HCT116 (cell line): ENCODE results near the gene FERMT2. TPM values are rescaled to one million over a fixed set of nuclear protein-coding genes. Genes with fewer than 3 reads are reported as not detected.

Experiments used
- ATAC-seq: fragments of 200-7000 bp; cut with Tn5 transposase; 2 replicates; pipeline ENCODE4 v1.9.1; 2020; ENCODE audit warnings: mild to moderate bottlenecking, moderate library complexity
- BruUV-seq: library from RNA; stranded (reverse); fragments of 400-500 nt; replicated peaks from 2 replicates; lab custom pipeline; 2021; lab: Mats Ljungman, UMichigan
- CTCF ChIA-PET: fragments of 300-600 bp; sonication (Branson Sonifier 250); formaldehyde crosslinking; loops from one replicate; lab custom pipeline; 2021; ENCODE audit warnings: antibody characterized with exemption; lab: Charles Lee
- POLR2A ChIA-PET: fragments of 300-600, 350-600 bp; sonication (Branson Sonifier 250); formaldehyde crosslinking; loops from one replicate; lab custom pipeline; 2021; ENCODE audit warnings: antibody characterized with exemption; lab: Charles Lee
- RAD21 ChIA-PET, 2 experiments: fragments of 300-600 bp; sonication (Branson Sonifier 250); formaldehyde crosslinking; loops; one replicate each; lab custom pipeline; 2023; ENCODE audit warnings: low total read pairs in 2 of 2; ENCODE audit not compliant: uncharacterized antibody in 2 of 2, unreplicated experiment in 2 of 2, low non-redundant PET in 1 of 2; lab: Charles Lee
- DNase-seq: peaks from one replicate; pipeline ENCODE4 v3.0.0-alpha.2; 2010; ENCODE audit warnings: low read depth, low spot score
- H2AFZ ChIP-seq: fragments of 200-600 bp; shearing (Covaris generic), sonication (generic); 2 replicates; pipeline ENCODE4 v1.6.1; 2017; ENCODE audit warnings: low read depth, mixed run types, mixed read lengths, antibody characterized with exemption, low read length; ENCODE audit not compliant: poor library complexity, severe bottlenecking
- H3K27ac ChIP-seq: 2 replicates; pipeline ENCODE4 v1.5.1; 2012; ENCODE audit warnings: low read depth, low read length
- H3K27me3 ChIP-seq: fragments of 200-600 bp; sonication (generic); 2 replicates; pipeline ENCODE4 v1.6.1; 2016; ENCODE audit warnings: mixed run types, low read length, mixed read lengths; ENCODE audit not compliant: insufficient read depth
- H3K36me3 ChIP-seq, 2 experiments: fragments of 200-500 bp in 1 of 2; fragments of 200-600 bp in 1 of 2; sonication (Bioruptor generic) in 1 of 2; sonication (generic) in 1 of 2; 2 replicates each; pipeline versions ENCODE4 v1.5.1 to v1.6.1; 2014 to 2016; ENCODE audit warnings: low read length in 2 of 2, inconsistent platforms in 1 of 2, mixed read lengths in 1 of 2, mixed run types in 1 of 2; ENCODE audit not compliant: insufficient read depth in 2 of 2, control insufficient read depth in 1 of 2
- H3K4me1 ChIP-seq, 2 experiments: fragments of 200-600 bp in 1 of 2; sonication (generic) in 1 of 2; 2 replicates each; pipeline versions ENCODE4 v1.5.1 to v1.6.1; 2012 to 2017; ENCODE audit warnings: low read length in 2 of 2, inconsistent platforms in 1 of 2, mild to moderate bottlenecking in 1 of 2, mixed read lengths in 1 of 2, mixed run types in 1 of 2, moderate library complexity in 1 of 2; ENCODE audit not compliant: insufficient read depth in 2 of 2, control insufficient read depth in 1 of 2
- H3K4me2 ChIP-seq: fragments of 200-600 bp; sonication (generic); 2 replicates; pipeline ENCODE4 v1.6.1; 2017; ENCODE audit warnings: mixed run types, low read length, mixed read lengths
- H3K4me3 ChIP-seq, 2 experiments: fragments of 200-600 bp in 1 of 2; sonication (generic) in 1 of 2; replicated peaks in 1 of 2; 2 replicates each; pipeline ENCODE4 v1.5.1; 2011 to 2016; ENCODE audit warnings: low read length in 2 of 2, control low read depth in 1 of 2, low read depth in 1 of 2, mild to moderate bottlenecking in 1 of 2, mixed read lengths in 1 of 2, mixed run types in 1 of 2
- H3K79me2 ChIP-seq: fragments of 200-600 bp; sonication (generic); 2 replicates; pipeline ENCODE4 v1.6.1; 2017; ENCODE audit warnings: mild to moderate bottlenecking, mixed run types, low read length, moderate library complexity, mixed read lengths; ENCODE audit not compliant: insufficient read depth
- H3K9ac ChIP-seq: fragments of 200-600 bp; sonication (generic); 2 replicates; pipeline ENCODE4 v1.6.1; 2016; ENCODE audit warnings: low read length, mixed read lengths
- H3K9me2 ChIP-seq: fragments of 200-600 bp; sonication (generic), shearing (Covaris generic); 2 replicates; pipeline ENCODE4 v1.6.1; 2017; ENCODE audit warnings: mixed run types, mild to moderate bottlenecking, moderate library complexity; ENCODE audit not compliant: insufficient read depth
- H3K9me3 ChIP-seq, 2 experiments: fragments of 200-500 bp in 1 of 2; fragments of 200-600 bp in 1 of 2; sonication (Bioruptor generic) in 1 of 2; sonication (generic) in 1 of 2; 2 replicates each; pipeline ENCODE4 v1.6.1; 2014 to 2017; ENCODE audit warnings: low read length in 2 of 2, mixed read lengths in 2 of 2, inconsistent platforms in 1 of 2, low read depth in 1 of 2, mild to moderate bottlenecking in 1 of 2, mixed run types in 1 of 2, moderate library complexity in 1 of 2; ENCODE audit not compliant: control insufficient read depth in 1 of 2, insufficient read depth in 1 of 2
- H4K20me1 ChIP-seq: fragments of 200-600 bp; sonication (generic), shearing (Covaris generic); 2 replicates; pipeline ENCODE4 v1.6.1; 2017; ENCODE audit warnings: mixed run types, mild to moderate bottlenecking, moderate library complexity; ENCODE audit not compliant: insufficient read depth
- EGR1 ChIP-seq: IDR thresholded peaks from 2 replicates; pipeline ENCODE4 v1.6.1; 2012; ENCODE audit warnings: low read depth
- EZH2 ChIP-seq: fragments of 200-600 bp; sonication (generic); IDR thresholded peaks from 2 replicates; pipeline ENCODE4 v1.6.1; 2017; ENCODE audit warnings: antibody characterized with exemption, mixed run types
- EZH2phosphoT487 ChIP-seq: fragments of 200-600 bp; IDR thresholded peaks from 2 replicates; pipeline ENCODE4 v1.6.1; 2018; ENCODE audit warnings: antibody characterized with exemption, borderline replicate concordance
- JUND ChIP-seq: IDR thresholded peaks from 2 replicates; pipeline ENCODE4 v1.6.1; 2012
- RAD21 ChIP-seq: IDR thresholded peaks from 2 replicates; pipeline ENCODE4 v1.6.1; 2012; ENCODE audit warnings: low read depth, mild to moderate bottlenecking
- SIN3A ChIP-seq: IDR thresholded peaks from 2 replicates; pipeline ENCODE4 v1.6.1; 2012; ENCODE audit warnings: low read depth
- SP1 ChIP-seq: IDR thresholded peaks from 2 replicates; pipeline ENCODE4 v1.6.1; 2012; ENCODE audit warnings: low read depth
- SRF ChIP-seq: IDR thresholded peaks from 2 replicates; pipeline ENCODE4 v1.6.1; 2012; ENCODE audit warnings: low read depth
- ZBTB33 ChIP-seq: IDR thresholded peaks from 2 replicates; pipeline ENCODE4 v1.6.1; 2011; ENCODE audit warnings: mild to moderate bottlenecking, low read length, moderate library complexity; ENCODE audit not compliant: insufficient replicate concordance; ENCODE audit errors: extremely low read depth
- ZNF274 ChIP-seq: fragments of 200-500 bp; sonication (Bioruptor generic); IDR thresholded peaks from 2 replicates; pipeline ENCODE4 v1.6.1; 2014; ENCODE audit warnings: mild to moderate bottlenecking, low read depth, low read length, inconsistent platforms
- intact Hi-C: fragments of 100-400 bp; cut with micrococcal nuclease; formaldehyde crosslinking; loops from 2 replicates; pipeline ENCODE4 v1.10.0; 2022
- total RNA-seq: library from RNA; stranded (reverse); gene quantifications from one replicate; pipeline ENCODE4 v1.2.1, GENCODE V29; 2021; ENCODE audit not compliant: unreplicated experiment
- TF ChIP-seq, protein P1 (sequence below), 3 experiments: fragments of 200-600 bp in 1 of 3; sonication (generic) in 1 of 3; IDR thresholded peaks in 2 of 3; conservative IDR thresholded peaks in 1 of 3; 2 replicates each; pipeline ENCODE4 v1.5.1; 2012 to 2017; ENCODE audit warnings: low read depth in 2 of 3, low read length in 2 of 3, antibody characterized with exemption in 1 of 3, borderline replicate concordance in 1 of 3, control low read depth in 1 of 3, mild to moderate bottlenecking in 1 of 3, mixed read lengths in 1 of 3, mixed run types in 1 of 3, moderate library complexity in 1 of 3; ENCODE audit not compliant: insufficient read depth in 1 of 3

Gene FERMT2
- total RNA-seq, 1 experiment from 2014 or later, result 24.8 TPM

GRCh38 chr14:52856139-52856538, 94.7 kb downstream of the FERMT2 start (continued):
- TF ChIP-seq, protein P1, sequence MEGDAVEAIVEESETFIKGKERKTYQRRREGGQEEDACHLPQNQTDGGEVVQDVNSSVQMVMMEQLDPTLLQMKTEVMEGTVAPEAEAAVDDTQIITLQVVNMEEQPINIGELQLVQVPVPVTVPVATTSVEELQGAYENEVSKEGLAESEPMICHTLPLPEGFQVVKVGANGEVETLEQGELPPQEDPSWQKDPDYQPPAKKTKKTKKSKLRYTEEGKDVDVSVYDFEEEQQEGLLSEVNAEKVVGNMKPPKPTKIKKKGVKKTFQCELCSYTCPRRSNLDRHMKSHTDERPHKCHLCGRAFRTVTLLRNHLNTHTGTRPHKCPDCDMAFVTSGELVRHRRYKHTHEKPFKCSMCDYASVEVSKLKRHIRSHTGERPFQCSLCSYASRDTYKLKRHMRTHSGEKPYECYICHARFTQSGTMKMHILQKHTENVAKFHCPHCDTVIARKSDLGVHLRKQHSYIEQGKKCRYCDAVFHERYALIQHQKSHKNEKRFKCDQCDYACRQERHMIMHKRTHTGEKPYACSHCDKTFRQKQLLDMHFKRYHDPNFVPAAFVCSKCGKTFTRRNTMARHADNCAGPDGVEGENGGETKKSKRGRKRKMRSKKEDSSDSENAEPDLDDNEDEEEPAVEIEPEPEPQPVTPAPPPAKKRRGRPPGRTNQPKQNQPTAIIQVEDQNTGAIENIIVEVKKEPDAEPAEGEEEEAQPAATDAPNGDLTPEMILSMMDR (IDR thresholded peaks at IDR 0.05 in 2 of 3, conservative IDR thresholded peaks at IDR 0.05 in 1 of 3; ENCODE audit: borderline replicate concordance in 1 of 3, insufficient read depth in 1 of 3, low read depth in 2 of 3, low read length in 2 of 3), result no peak
- TF ChIP-seq ZBTB33 (no peak), EZH2 (no peak)

DNA sequence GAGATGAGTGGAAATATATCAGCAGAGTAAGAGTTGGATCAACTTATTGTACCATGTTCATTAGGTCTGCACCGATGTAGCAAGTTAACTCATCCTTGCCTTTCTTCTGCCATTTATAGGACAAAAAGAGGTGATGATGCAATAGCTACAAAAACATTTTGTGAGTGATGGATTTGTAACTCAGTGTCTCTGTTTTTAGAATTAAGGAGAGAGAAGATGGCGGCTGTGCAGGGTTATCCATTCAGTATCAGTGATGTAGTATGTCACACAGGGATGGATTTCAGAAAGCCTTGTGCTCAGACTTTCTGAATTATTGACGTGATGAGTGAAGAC, 97.4 kb downstream of the FERMT2 start:
- no peaks in the 10 kb centered on the region for H3K27me3 ChIP-seq
- intact Hi-C loops, result no loop called here
- H3K9ac ChIP-seq, result no peak overlapping the region
- H3K36me3 ChIP-seq, result no peaks in the 10 kb centered on the region; a peak in 1 of 4 replicates
- H3K79me2 ChIP-seq, result no peaks in the 10 kb centered on the region
- no peaks in the 10 kb centered on the region for H3K9me3 ChIP-seq
- H4K20me1 ChIP-seq, result no peaks in the 10 kb centered on the region
- H3K27ac ChIP-seq, result no peak overlapping the region
- H3K4me2 ChIP-seq, result no peak overlapping the region
- TF ChIP-seq SIN3A, result no peak
- no peak for TF ChIP-seq SP1
- no peak for TF ChIP-seq JUND
- TF ChIP-seq RAD21, result no peak
- no peak for TF ChIP-seq EZH2phosphoT487
- TF ChIP-seq ZNF274, result no peak
- TF ChIP-seq SRF, result no peak
- TF ChIP-seq EGR1, result no peak
- ChIA-PET POLR2A (no interaction called here), RAD21 (no interaction called here), CTCF (no interaction called here)
- BruUV-seq, result no TSS peak
- DNase-seq (no peak), ATAC-seq (no peak)
- peaks cover 0 to 6% of the 10 kb centered on the region in 2 experiments; a peak in 2 of 4 replicates for H3K4me1 ChIP-seq
- no peak overlapping the region for H2AFZ ChIP-seq
- no peak overlapping the region for H3K4me3 ChIP-seq
- no peaks in the 10 kb centered on the region for H3K9me2 ChIP-seq
